Spleen (tissue), 11 donors: Measurements from ENCODE around the gene ZBP1. TPM values are rescaled to one million over a fixed set of nuclear protein-coding genes. Genes with fewer than 3 reads are reported as not detected.

ENCODE experiments used
- DNase-seq: peaks from one replicate; pipeline ENCODE4 v3.0.0-alpha.2; 2020
- H3K27ac ChIP-seq, 8 donors: fragments of 200-600 bp; sonication (generic) in 7 of 8; 1 replicate in 4 of 8; 2 replicates in 4 of 8; pipeline versions ENCODE4 v1.5.0 to v1.8.0; 2016 to 2021; ENCODE audit warnings: inconsistent platforms in 4 of 8, mild to moderate bottlenecking in 4 of 8, moderate library complexity in 1 of 8
- H3K27me3 ChIP-seq, 7 donors: fragments of 200-600 bp; sonication (generic) in 6 of 7; replicated peaks in 1 of 7; 1 replicate in 4 of 7; 2 replicates in 3 of 7; pipeline versions ENCODE4 v1.5.0 to v1.8.0; 2016 to 2021; ENCODE audit warnings: inconsistent platforms in 3 of 7, mild to moderate bottlenecking in 1 of 7
- H3K36me3 ChIP-seq, 6 donors: fragments of 200-600 bp; sonication (generic) in 5 of 6; 1 replicate in 4 of 6; 2 replicates in 2 of 6; pipeline versions ENCODE4 v1.5.0 to v1.8.0; 2016 to 2021; ENCODE audit warnings: inconsistent platforms in 2 of 6
- H3K4me1 ChIP-seq, 6 donors: fragments of 200-600 bp; sonication (generic) in 5 of 6; 1 replicate in 3 of 6; 2 replicates in 3 of 6; pipeline versions ENCODE4 v1.5.0 to v1.8.0; 2016 to 2021; ENCODE audit warnings: inconsistent platforms in 3 of 6
- H3K4me3 ChIP-seq, 8 donors: fragments of 200-600 bp; sonication (generic) in 7 of 8; 1 replicate in 4 of 8; 2 replicates in 4 of 8; pipeline versions ENCODE4 v1.5.0 to v1.8.0; 2016 to 2021; ENCODE audit warnings: inconsistent platforms in 4 of 8, mild to moderate bottlenecking in 4 of 8, moderate library complexity in 2 of 8
- H3K9me3 ChIP-seq, 8 donors: fragments of 200-600 bp; sonication (generic) in 7 of 8; 1 replicate in 4 of 8; 2 replicates in 4 of 8; pipeline versions ENCODE4 v1.5.0 to v1.8.0; 2016 to 2021; ENCODE audit warnings: inconsistent platforms in 4 of 8
- CTCF ChIP-seq, 11 experiments: fragments of 200-600 bp in 7 of 11; fragments of 450-650 bp in 4 of 11; sonication (generic) in 4 of 11; IDR thresholded peaks in 8 of 11; conservative IDR thresholded peaks in 3 of 11; 1 replicate in 7 of 11; 2 replicates in 4 of 11; pipeline versions ENCODE4 v1.4.0 to v1.8.0; 2016 to 2021; ENCODE audit warnings: antibody characterized with exemption in 11 of 11, inconsistent platforms in 4 of 11, mild to moderate bottlenecking in 1 of 11
- POLR2A ChIP-seq, 3 donors: fragments of 450-650 bp; IDR thresholded peaks; one replicate each; pipeline ENCODE4 v1.5.1; 2017; ENCODE audit warnings: antibody characterized with exemption in 3 of 3, mild to moderate bottlenecking in 1 of 3
- POLR2AphosphoS5 ChIP-seq, 3 donors: sonication (generic); formaldehyde crosslinking; IDR thresholded peaks; one replicate each; pipeline ENCODE4 v1.5.1; 2017; ENCODE audit warnings: antibody characterized with exemption in 3 of 3
- WGBS, 5 donors: extraction: QIAGEN DNeasy Blood & Tissue Kit in 3 of 5; methylation state at CpG; one replicate each; pipeline versions ENCODE4 v1.1.5 to v1.1.7; 2013 to 2018; 5-methylcytosine and 5-hydroxymethylcytosine counted together
- intact Hi-C: fragments of 100-400 bp; cut with DNase I; formaldehyde crosslinking; loops from one replicate; pipeline ENCODE4 v1.15.0; 2023; ENCODE audit warnings: low total_unique reads
- polyA plus RNA-seq, 3 donors: library from polyadenylated mRNA; stranded (reverse); fragments of 200-250 nt; gene quantifications; one replicate each; pipeline ENCODE4 v1.2.1, GENCODE V29; 2013
- total RNA-seq, 7 donors: library from RNA; depleted of rRNA in 3 of 7; stranded (reverse); fragments of >200 nt in 3 of 7; fragmentation: NEBNext Ultra II Directional in 4 of 7; extraction: Animal tissue kit (Norgen Biotek cat#: 25700) in 4 of 7; gene quantifications; one replicate each; pipeline versions ENCODE4 v1.1.0 to v1.2.1, GENCODE V29; 2016 to 2021
- donor health status: healthy with polysubstance abuse.
- donor health status: DM: no; HTN: no; CAD: no; lungs with moderate emphysema.
- donor health status: DM: no; HTN: no; CAD: no.
- donor health status: Bipolar disorder and iron deficiency.
- donor health status: healthy.
- donor health status: DM: no; HTN: no; CAD: no.
- donor health status: DM: yes; HTN: yes; CAD: no.

ZBP1 gene
- total and polyA plus RNA-seq, 10 donors = 8.6 to 28.4 (median 16.6) TPM

GRCh38 chr20:57666834-57667157 is 46.6 kb upstream of the ZBP1 start:
- Histone ChIP-seq H3K9me3 (no peaks in the 10 kb centered on the region), H3K36me3 (no peaks in the 10 kb centered on the region), H3K4me1 (peaks cover 0 to 28% (median 3%) of the 10 kb centered on the region in 6 donors), H3K4me3 (no peak overlapping the region), H3K27me3 (no peaks in the 10 kb centered on the region), H3K27ac (no peak overlapping the region)
- intact Hi-C loops = no loop called here
- TF ChIP-seq POLR2A (IDR thresholded peaks at IDR 0.05) (no peak), CTCF (IDR thresholded peaks at IDR 0.05 in 8 of 11, conservative IDR thresholded peaks at IDR 0.05 in 3 of 11) (no peak), POLR2AphosphoS5 (IDR thresholded peaks at IDR 0.05) (no peak)
- DNase-seq = peak; percentile 41
- 89 to 92% (median 90%) methylated on average over 13 of the region's 13 CpGs for WGBS, 5 donors

DNA sequence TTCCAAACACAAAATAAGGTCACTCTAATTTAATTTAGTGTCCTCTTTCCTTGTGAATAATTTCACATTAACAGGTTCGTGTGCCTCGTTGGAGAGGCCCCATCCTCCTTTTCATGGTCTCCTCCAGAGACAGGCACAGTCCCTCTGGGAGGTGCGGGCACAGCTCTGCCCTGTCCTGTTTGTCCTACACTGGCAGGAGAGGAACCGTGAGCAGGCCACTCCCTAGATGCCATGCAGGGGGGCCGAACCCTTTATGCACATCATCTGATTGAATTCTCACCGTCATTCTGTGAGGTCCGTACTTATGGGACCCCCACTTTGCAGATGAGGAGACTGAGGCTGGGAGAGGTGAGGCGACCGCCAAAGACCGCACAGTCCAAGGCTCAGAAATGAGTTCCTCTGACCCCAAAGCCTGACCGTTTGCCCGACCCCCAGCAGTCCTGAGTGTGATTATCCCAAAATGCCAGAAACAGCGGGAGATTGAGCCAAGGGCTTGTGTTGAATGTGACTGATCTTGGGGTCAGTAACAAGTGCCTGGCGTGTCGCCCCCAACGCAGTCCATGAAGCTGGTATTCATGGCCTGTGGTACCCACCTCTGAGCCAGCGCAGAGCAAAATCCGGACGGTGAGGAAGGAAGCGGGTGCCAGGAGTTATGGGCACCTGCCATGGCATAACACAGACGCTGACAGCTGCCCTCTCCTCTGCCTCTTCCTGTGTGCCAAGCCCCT is 46.0 kb upstream of the ZBP1 start:
- Histone ChIP-seq H3K4me1 (peaks cover 0 to 28% (median 2%) of the 10 kb centered on the region in 6 donors), H3K27me3 (no peaks in the 10 kb centered on the region)

GRCh38 chr20:57665589-57665971 is 45.4 kb upstream of the ZBP1 start:
- no peaks in the 10 kb centered on the region for H3K27me3 ChIP-seq
- TF ChIP-seq POLR2AphosphoS5 (IDR thresholded peaks at IDR 0.05) (no peak), CTCF (IDR thresholded peaks at IDR 0.05 in 8 of 11, conservative IDR thresholded peaks at IDR 0.05 in 3 of 11) (no peak), POLR2A (IDR thresholded peaks at IDR 0.05) (no peak)
- H3K27ac ChIP-seq = no peak overlapping the region
- intact Hi-C loops = no loop called here
- no peaks in the 10 kb centered on the region for H3K36me3 ChIP-seq
- 88 to 95% (median 92%) methylated on average over 8 of the region's 8 CpGs for WGBS, 5 donors
- no peak overlapping the region for H3K4me3 ChIP-seq
- H3K4me1 ChIP-seq = peaks cover 0 to 29% (median 4%) of the 10 kb centered on the region in 6 donors
- H3K9me3 ChIP-seq = no peaks in the 10 kb centered on the region
- peak; percentile 39 for DNase-seq

More for the DNA sequence above, 46.0 kb upstream of the ZBP1 start:
- Histone ChIP-seq H3K9me3 (no peaks in the 10 kb centered on the region), H3K36me3 (no peaks in the 10 kb centered on the region), H3K4me3 (no peak overlapping the region), H3K27ac (no peak overlapping the region)
- TF ChIP-seq POLR2AphosphoS5 (IDR thresholded peaks at IDR 0.05) (no peak), CTCF (IDR thresholded peaks at IDR 0.05 in 8 of 11, conservative IDR thresholded peaks at IDR 0.05 in 3 of 11) (no peak), POLR2A (IDR thresholded peaks at IDR 0.05) (no peak)
- DNase-seq = peak; percentile 64
- 81 to 88% (median 84%) methylated on average over 21 of the region's 21 CpGs for whole genome bisulfite sequencing, 5 donors
- intact Hi-C loops = no loop called here

GRCh38 chr20:57664924-57665588 is 44.8 kb upstream of the ZBP1 start:
- H3K27ac ChIP-seq = no peak overlapping the region
- DNase-seq = peak; percentile 35
- no peak for TF ChIP-seq CTCF (IDR thresholded peaks at IDR 0.05 in 8 of 11, conservative IDR thresholded peaks at IDR 0.05 in 3 of 11)
- TF ChIP-seq POLR2AphosphoS5 (IDR thresholded peaks at IDR 0.05) = no peak
- no peak for TF ChIP-seq POLR2A (IDR thresholded peaks at IDR 0.05)
- H3K27me3 ChIP-seq = no peaks in the 10 kb centered on the region
- 82 to 90% (median 87%) methylated on average over 14 of the region's 14 CpGs for WGBS, 5 donors
- H3K4me1 ChIP-seq = peaks cover 0 to 29% (median 4%) of the 10 kb centered on the region in 6 donors
- no peak overlapping the region for H3K4me3 ChIP-seq
- H3K36me3 ChIP-seq = no peaks in the 10 kb centered on the region
- no peaks in the 10 kb centered on the region for H3K9me3 ChIP-seq
- intact Hi-C loops = no loop called here
